Caco-2 (cell line): Measurements from ENCODE around the gene VILL. TPM values are rescaled to one million over a fixed set of nuclear protein-coding genes. Genes with fewer than 3 reads are reported as not detected.
"Not testable (repeated sequence)": the region's sequence is repeated elsewhere in the genome, so short reads cannot be mapped to it uniquely, and the experiment has no call there.

Experiments
- BruUV-seq: library from RNA; stranded (reverse); fragments of 400-500 nt; replicated peaks from 2 replicates; lab custom pipeline; 2021; lab: Mats Ljungman, UMichigan
- CTCF ChIA-PET: fragments of 300-600 bp; sonication (Branson Sonifier 250); formaldehyde crosslinking; loops from one replicate; lab custom pipeline; 2022; ENCODE audit warnings: antibody characterized with exemption; lab: Charles Lee
- POLR2A ChIA-PET: fragments of 300-600 bp; sonication (Branson Sonifier 250); formaldehyde crosslinking; loops from one replicate; lab custom pipeline; 2022; ENCODE audit warnings: antibody characterized with exemption; lab: Charles Lee
- DNase-seq, 2 experiments: peaks; one replicate each; pipeline versions ENCODE4 v3.0.0 to v3.0.0-alpha.2; 2020 to 2022
- H3K27me3 ChIP-seq: replicated peaks from 2 replicates; pipeline ENCODE4 v1.6.0; 2011; ENCODE audit warnings: low read length; ENCODE audit not compliant: control insufficient read depth, insufficient read depth
- H3K36me3 ChIP-seq: 2 replicates; pipeline ENCODE4 v1.5.1; 2011; ENCODE audit warnings: low read length; ENCODE audit not compliant: control insufficient read depth, insufficient read depth
- H3K4me1 ChIP-seq: fragments of 250-450 bp; sonication (Bioruptor Pico); 2 replicates; pipeline ENCODE4 v1.5.1; 2020; ENCODE audit warnings: mild to moderate bottlenecking
- H3K4me3 ChIP-seq: 2 replicates; pipeline ENCODE4 v1.5.1; 2011; ENCODE audit warnings: low read depth, mild to moderate bottlenecking, control low read depth, low read length
- H3K9me3 ChIP-seq: fragments of 250-450 bp; sonication (Bioruptor Pico); 2 replicates; pipeline ENCODE4 v1.5.1; 2020; ENCODE audit warnings: mild to moderate bottlenecking, moderate library complexity
- H3K27ac Mint-ChIP-seq: one replicate; pipeline ENCODE4 v1.8.0; 2022; ENCODE audit warnings: mixed read lengths; ENCODE audit not compliant: unreplicated experiment
- H3K27me3 Mint-ChIP-seq: one replicate; pipeline ENCODE4 v1.8.0; 2022; ENCODE audit warnings: mixed read lengths; ENCODE audit not compliant: insufficient read depth, unreplicated experiment
- H3K36me3 Mint-ChIP-seq: one replicate; pipeline ENCODE4 v1.8.0; 2022; ENCODE audit warnings: mild to moderate bottlenecking, mixed read lengths; ENCODE audit not compliant: insufficient read depth, unreplicated experiment
- H3K4me1 Mint-ChIP-seq: one replicate; pipeline ENCODE4 v1.8.0; 2022; ENCODE audit warnings: low read depth, mixed read lengths; ENCODE audit not compliant: unreplicated experiment
- H3K4me3 Mint-ChIP-seq: one replicate; pipeline ENCODE4 v1.8.0; 2022; ENCODE audit warnings: mild to moderate bottlenecking, moderate library complexity, mixed read lengths; ENCODE audit not compliant: unreplicated experiment
- H3K9me3 Mint-ChIP-seq: one replicate; pipeline ENCODE4 v1.8.0; 2022; ENCODE audit warnings: mixed read lengths; ENCODE audit not compliant: unreplicated experiment
- intact Hi-C: fragments of 100-400 bp; cut with micrococcal nuclease; formaldehyde crosslinking; loops from one replicate; pipeline ENCODE4 v1.10.0; 2022; ENCODE audit not compliant: unreplicated experiment
- total RNA-seq: library from RNA; stranded (reverse); gene quantifications from 2 replicates; pipeline ENCODE4 v1.2.3, GENCODE V29; 2022
- TF ChIP-seq, protein P1 (sequence below), 2 experiments: fragments of 200-600 bp in 1 of 2; IDR thresholded peaks; 1 replicate in 1 of 2; 2 replicates in 1 of 2; pipeline versions ENCODE4 v1.5.1 to v1.8.0; 2011 to 2022; ENCODE audit warnings: antibody characterized with exemption in 1 of 2, control low read depth in 1 of 2, inconsistent platforms in 1 of 2, low read depth in 1 of 2, low read length in 1 of 2, mild to moderate bottlenecking in 1 of 2, moderate library complexity in 1 of 2; ENCODE audit not compliant: insufficient read depth in 1 of 2, severe bottlenecking in 1 of 2, unreplicated experiment in 1 of 2

Gene VILL
- total RNA-seq, 1 experiment from 2014 or later: 11.7 TPM

DNA sequence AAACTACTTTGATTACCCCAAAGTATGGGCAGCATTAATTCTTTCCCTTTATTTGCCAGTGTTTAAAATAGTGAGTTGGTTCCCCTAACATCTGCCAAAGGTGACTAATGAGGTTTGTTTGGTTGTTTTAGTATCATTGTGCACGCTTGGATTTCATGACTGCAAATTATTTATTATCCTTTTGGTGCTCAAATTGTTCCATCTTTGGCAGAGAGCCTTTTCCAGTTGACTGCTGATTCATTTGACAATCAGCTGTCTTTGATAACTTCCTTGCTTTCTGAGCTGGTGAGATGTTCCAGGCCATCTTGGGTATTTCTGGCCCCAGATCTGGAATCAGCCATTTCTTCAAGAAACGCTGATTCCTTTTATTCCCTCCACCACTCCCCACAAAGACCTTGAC is 57.3 kb downstream of the VILL start:
- H3K36me3 Mint-ChIP-seq: no peaks in the 10 kb centered on the region
- peaks cover 8% of the 10 kb centered on the region for H3K27me3 Mint-ChIP-seq
- H3K27ac Mint-ChIP-seq: no peak overlapping the region
- intact Hi-C loops: no loop called here
- H3K27me3 ChIP-seq: no peaks in the 10 kb centered on the region
- no peak overlapping the region for H3K4me3 Mint-ChIP-seq
- BruUV-seq: no TSS peak
- POLR2A ChIA-PET: no interaction called here
- H3K4me1 ChIP-seq: no peaks in the 10 kb centered on the region
- DNase-seq: no peak
- TF ChIP-seq, protein P1, sequence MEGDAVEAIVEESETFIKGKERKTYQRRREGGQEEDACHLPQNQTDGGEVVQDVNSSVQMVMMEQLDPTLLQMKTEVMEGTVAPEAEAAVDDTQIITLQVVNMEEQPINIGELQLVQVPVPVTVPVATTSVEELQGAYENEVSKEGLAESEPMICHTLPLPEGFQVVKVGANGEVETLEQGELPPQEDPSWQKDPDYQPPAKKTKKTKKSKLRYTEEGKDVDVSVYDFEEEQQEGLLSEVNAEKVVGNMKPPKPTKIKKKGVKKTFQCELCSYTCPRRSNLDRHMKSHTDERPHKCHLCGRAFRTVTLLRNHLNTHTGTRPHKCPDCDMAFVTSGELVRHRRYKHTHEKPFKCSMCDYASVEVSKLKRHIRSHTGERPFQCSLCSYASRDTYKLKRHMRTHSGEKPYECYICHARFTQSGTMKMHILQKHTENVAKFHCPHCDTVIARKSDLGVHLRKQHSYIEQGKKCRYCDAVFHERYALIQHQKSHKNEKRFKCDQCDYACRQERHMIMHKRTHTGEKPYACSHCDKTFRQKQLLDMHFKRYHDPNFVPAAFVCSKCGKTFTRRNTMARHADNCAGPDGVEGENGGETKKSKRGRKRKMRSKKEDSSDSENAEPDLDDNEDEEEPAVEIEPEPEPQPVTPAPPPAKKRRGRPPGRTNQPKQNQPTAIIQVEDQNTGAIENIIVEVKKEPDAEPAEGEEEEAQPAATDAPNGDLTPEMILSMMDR (IDR thresholded peaks at IDR 0.05; ENCODE audit: insufficient read depth in 1 of 2, low read depth in 1 of 2, low read length in 1 of 2, severe bottlenecking in 1 of 2, unreplicated experiment in 1 of 2): no peak
- no peaks in the 10 kb centered on the region for H3K4me1 Mint-ChIP-seq
- CTCF ChIA-PET: no interaction called here
- H3K9me3 ChIP-seq: no peaks in the 10 kb centered on the region
- no peak overlapping the region for H3K4me3 ChIP-seq
- H3K9me3 Mint-ChIP-seq: no peaks in the 10 kb centered on the region
- no peaks in the 10 kb centered on the region for H3K36me3 ChIP-seq

DNA sequence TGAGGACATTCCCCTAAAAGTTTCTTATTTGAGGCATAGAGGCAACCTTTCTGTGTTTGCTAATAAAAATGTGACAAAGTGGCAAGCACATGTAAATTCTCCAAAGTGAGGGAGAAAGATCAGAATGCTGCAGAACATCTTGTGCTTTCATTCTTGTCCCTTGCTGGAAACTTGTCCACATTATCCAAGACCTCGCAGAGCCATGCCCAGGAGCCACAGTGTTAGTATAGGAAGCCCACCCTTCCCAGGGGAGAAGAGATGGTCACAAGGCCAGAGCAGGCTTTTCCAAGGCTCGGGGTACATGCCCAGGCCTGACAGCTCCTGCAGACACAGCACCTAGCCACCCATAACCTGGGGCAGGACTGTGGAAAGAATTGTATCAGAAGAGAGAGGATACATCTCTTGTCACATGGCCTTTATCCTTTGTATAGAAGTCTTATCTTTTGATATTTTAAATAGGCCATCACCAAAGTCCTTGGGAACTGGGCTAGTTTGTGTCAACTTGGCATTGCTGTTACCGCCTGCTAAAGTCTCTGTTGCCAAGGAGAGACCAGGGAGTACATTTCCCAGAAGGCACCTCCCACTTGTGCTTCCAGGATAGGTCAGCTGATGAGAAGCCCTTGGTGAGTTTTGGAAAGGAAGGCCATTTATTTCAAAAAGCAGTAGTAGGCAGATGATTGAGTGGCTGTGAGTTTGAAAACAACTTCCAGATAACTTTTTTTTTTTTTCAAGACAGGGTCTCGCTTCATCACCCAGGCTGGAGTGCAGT is 59.0 kb downstream of the VILL start:
- Histone ChIP-seq H3K27me3 (no peaks in the 10 kb centered on the region), H3K4me1 (no peaks in the 10 kb centered on the region), H3K9me3 (no peaks in the 10 kb centered on the region), H3K36me3 (no peaks in the 10 kb centered on the region), H3K4me3 (no peak overlapping the region)
- Mint-ChIP-seq H3K27ac (no peak overlapping the region), H3K27me3 (peaks cover 8% of the 10 kb centered on the region), H3K9me3 (no peaks in the 10 kb centered on the region), H3K4me3 (no peak overlapping the region), H3K4me1 (no peaks in the 10 kb centered on the region), H3K36me3 (no peaks in the 10 kb centered on the region)
- TF ChIP-seq, protein P1 (IDR thresholded peaks at IDR 0.05; ENCODE audit: insufficient read depth in 1 of 2, low read depth in 1 of 2, low read length in 1 of 2, severe bottlenecking in 1 of 2, unreplicated experiment in 1 of 2): no peak
- CTCF ChIA-PET: no interaction called here
- no peak for DNase-seq
- POLR2A ChIA-PET: no interaction called here
- no TSS peak for BruUV-seq
- intact Hi-C loops: no loop called here

- H3K9me3 ChIP-seq: no peaks in the 10 kb centered on the region
- ChIA-PET POLR2A (no interaction called here), CTCF (no interaction called here)
- intact Hi-C loops: no loop called here
- no TSS peak for BruUV-seq
- H3K27ac Mint-ChIP-seq: no peak overlapping the region
- H3K27me3 ChIP-seq: no peaks in the 10 kb centered on the region
- no peaks in the 10 kb centered on the region for H3K4me1 Mint-ChIP-seq
- no peak for DNase-seq
- H3K4me3 ChIP-seq: no peak overlapping the region
- no peaks in the 10 kb centered on the region for H3K9me3 Mint-ChIP-seq
- peaks cover 8% of the 10 kb centered on the region for H3K27me3 Mint-ChIP-seq
- no peaks in the 10 kb centered on the region for H3K36me3 Mint-ChIP-seq
- no peaks in the 10 kb centered on the region for H3K36me3 ChIP-seq
- no peaks in the 10 kb centered on the region for H3K4me1 ChIP-seq
- TF ChIP-seq, protein P1 (IDR thresholded peaks at IDR 0.05; ENCODE audit: insufficient read depth in 1 of 2, low read depth in 1 of 2, low read length in 1 of 2, severe bottlenecking in 1 of 2, unreplicated experiment in 1 of 2): no peak
- no peak overlapping the region for H3K4me3 Mint-ChIP-seq
Measured at GRCh38 chr3:38051131-38051530, 60.5 kb downstream of the VILL start.

- H3K27ac Mint-ChIP-seq, H3K4me3 Mint-ChIP-seq, intact Hi-C loops, H3K9me3 ChIP-seq, CTCF ChIA-PET, H3K27me3 ChIP-seq, POLR2A ChIA-PET, H3K27me3 Mint-ChIP-seq, DNase-seq, H3K36me3 ChIP-seq, H3K4me3 ChIP-seq, H3K4me1 ChIP-seq, H3K9me3 Mint-ChIP-seq, H3K36me3 Mint-ChIP-seq, BruUV-seq, H3K4me1 Mint-ChIP-seq: not testable (repeated sequence)
Measured at GRCh38 chr3:38053286-38053685, 62.7 kb downstream of the VILL start.

- DNase-seq, H3K4me3 Mint-ChIP-seq, CTCF ChIA-PET, H3K4me1 ChIP-seq, POLR2A ChIA-PET, H3K27me3 ChIP-seq, H3K9me3 Mint-ChIP-seq, H3K4me1 Mint-ChIP-seq, H3K27ac Mint-ChIP-seq, H3K36me3 Mint-ChIP-seq, H3K4me3 ChIP-seq, BruUV-seq, H3K9me3 ChIP-seq, H3K27me3 Mint-ChIP-seq, H3K36me3 ChIP-seq, intact Hi-C loops: not testable (repeated sequence)
Measured at GRCh38 chr3:38053813-38054498, 63.4 kb downstream of the VILL start.
